Right atrium auricular region (tissue), 2 donors: ENCODE results near the gene CIB2. TPM values are rescaled to one million over a fixed set of nuclear protein-coding genes. Genes with fewer than 3 reads are reported as not detected.

Experiments
- DNase-seq: peaks from one replicate; pipeline ENCODE4 v3.0.0-alpha.2; 2019; ENCODE audit warnings: low spot score
- H3K27ac ChIP-seq, 2 donors: fragments of 200-600 bp; sonication (generic); 1 replicate in 1 of 2; 2 replicates in 1 of 2; pipeline ENCODE4 v1.5.1; 2016 to 2019
- H3K27me3 ChIP-seq, 2 donors: fragments of 200-600 bp; sonication (generic); one replicate each; pipeline versions ENCODE4 v1.5.1 to v1.6.0; 2017 to 2019
- H3K36me3 ChIP-seq: fragments of 200-600 bp; sonication (generic); one replicate; pipeline ENCODE4 v1.5.1; 2016
- H3K4me1 ChIP-seq, 2 donors: fragments of 200-600 bp; sonication (generic); one replicate each; pipeline versions ENCODE4 v1.5.1 to v1.6.0; 2017 to 2019
- H3K4me3 ChIP-seq, 2 donors: fragments of 200-600 bp; sonication (generic); 1 replicate in 1 of 2; 2 replicates in 1 of 2; pipeline ENCODE4 v1.5.1; 2017 to 2019; ENCODE audit warnings: mild to moderate bottlenecking in 1 of 2, moderate library complexity in 1 of 2
- H3K9me3 ChIP-seq, 2 donors: fragments of 200-600 bp; sonication (generic); one replicate each; pipeline ENCODE4 v1.5.1; 2019
- CTCF ChIP-seq, 2 donors: fragments of 200-600 bp; sonication (generic); IDR thresholded peaks; one replicate each; pipeline ENCODE4 v1.5.1; 2019; ENCODE audit warnings: antibody characterized with exemption in 2 of 2
- total RNA-seq, 2 donors: library from RNA; depleted of rRNA; stranded (reverse); fragments of >200 nt; gene quantifications; one replicate each; pipeline ENCODE4 v1.1.0, GENCODE V29; 2016

CIB2 gene
- total RNA-seq, 2 donors from 2014 or later = 37.2 to 38.6 TPM

DNA sequence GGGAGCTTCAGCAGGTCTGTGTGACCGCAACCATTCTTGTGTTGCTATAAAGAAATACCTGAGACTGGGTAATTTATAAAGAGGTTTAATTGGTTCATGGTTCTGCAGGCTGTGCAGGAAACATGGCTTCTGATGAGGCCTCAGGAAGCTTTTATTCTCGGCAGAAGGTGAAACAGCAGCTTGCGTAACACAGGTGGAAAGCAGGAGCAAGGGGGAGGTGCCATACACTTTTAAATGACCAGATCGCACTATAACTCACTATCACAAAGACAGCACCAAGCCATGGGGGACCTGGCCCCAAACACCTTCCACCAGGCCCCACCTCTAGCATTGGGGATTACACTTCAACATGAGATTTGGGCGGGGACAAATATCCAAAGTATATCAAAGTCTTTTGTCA lies 8.3 kb upstream of the CIB2 start:
- DNase-seq = no peak
- Histone ChIP-seq H3K4me1 (no peaks in the 10 kb centered on the region), H3K9me3 (no peaks in the 10 kb centered on the region), H3K27ac (no peak overlapping the region), H3K36me3 (no peaks in the 10 kb centered on the region), H3K4me3 (no peak overlapping the region), H3K27me3 (no peaks in the 10 kb centered on the region)
- TF ChIP-seq CTCF (IDR thresholded peaks at IDR 0.05) = no peak

GRCh38 chr15:78133801-78134200 lies 2.6 kb upstream of the CIB2 start:
- TF ChIP-seq CTCF (IDR thresholded peaks at IDR 0.05) = no peak
- no peak overlapping the region for H3K4me3 ChIP-seq
- H3K9me3 ChIP-seq = no peaks in the 10 kb centered on the region
- DNase-seq = no peak
- no peak overlapping the region for H3K27ac ChIP-seq
- H3K4me1 ChIP-seq = peaks cover 0 to 20% of the 10 kb centered on the region in 2 donors
- H3K36me3 ChIP-seq = no peaks in the 10 kb centered on the region
- no peaks in the 10 kb centered on the region for H3K27me3 ChIP-seq

DNA sequence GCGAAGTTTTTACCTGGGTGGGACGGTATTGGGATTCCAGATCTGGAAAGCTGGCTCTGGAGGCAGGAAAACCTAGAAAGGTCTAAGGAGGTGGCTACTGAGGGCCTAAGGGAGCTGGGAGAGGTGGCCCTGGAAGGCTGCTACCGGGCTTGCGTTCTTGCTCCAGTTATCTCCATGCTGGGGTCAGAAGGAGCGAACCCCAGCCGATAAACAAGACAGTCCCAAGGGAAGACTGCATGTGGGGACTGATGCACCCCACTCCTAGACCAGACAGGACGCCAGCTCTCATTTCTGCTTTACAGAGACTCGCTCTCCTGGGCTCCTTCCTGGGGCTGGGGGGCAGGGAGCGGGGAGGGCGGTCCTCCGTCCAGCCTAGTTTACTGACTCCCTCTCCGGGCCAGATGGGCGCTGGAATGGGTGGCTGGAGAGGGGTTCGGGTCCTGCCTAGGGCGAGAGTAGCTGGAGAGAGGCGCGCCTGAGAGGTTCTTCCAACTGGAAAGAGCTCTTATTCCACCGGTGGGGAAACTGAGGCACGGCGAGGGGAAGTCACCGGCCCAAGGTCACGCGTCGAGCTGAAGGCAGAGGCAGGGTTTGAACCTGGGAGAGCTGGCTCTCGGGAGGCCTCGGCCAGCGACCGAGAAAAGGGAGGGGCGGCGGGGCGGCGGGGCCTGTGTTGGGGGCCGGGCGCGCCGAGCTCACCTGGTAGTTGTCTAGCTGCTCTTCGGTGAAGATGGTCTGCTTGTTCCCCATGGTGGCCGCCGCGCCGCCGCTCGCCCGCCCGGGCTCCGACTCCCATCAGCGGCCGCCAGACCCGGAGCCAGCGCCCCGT lies 565 bp downstream of the CIB2 start:
- Histone ChIP-seq H3K4me3 (peak overlapping the region; percentile 64 to 81), H3K27ac (peak overlapping the region; percentile 89 to 90), H3K27me3 (no peaks in the 10 kb centered on the region), H3K9me3 (no peaks in the 10 kb centered on the region), H3K36me3 (no peaks in the 10 kb centered on the region), H3K4me1 (peaks cover 0 to 21% of the 10 kb centered on the region in 2 donors)
- no peak for TF ChIP-seq CTCF (IDR thresholded peaks at IDR 0.05)
- DNase-seq = no peak

DNA sequence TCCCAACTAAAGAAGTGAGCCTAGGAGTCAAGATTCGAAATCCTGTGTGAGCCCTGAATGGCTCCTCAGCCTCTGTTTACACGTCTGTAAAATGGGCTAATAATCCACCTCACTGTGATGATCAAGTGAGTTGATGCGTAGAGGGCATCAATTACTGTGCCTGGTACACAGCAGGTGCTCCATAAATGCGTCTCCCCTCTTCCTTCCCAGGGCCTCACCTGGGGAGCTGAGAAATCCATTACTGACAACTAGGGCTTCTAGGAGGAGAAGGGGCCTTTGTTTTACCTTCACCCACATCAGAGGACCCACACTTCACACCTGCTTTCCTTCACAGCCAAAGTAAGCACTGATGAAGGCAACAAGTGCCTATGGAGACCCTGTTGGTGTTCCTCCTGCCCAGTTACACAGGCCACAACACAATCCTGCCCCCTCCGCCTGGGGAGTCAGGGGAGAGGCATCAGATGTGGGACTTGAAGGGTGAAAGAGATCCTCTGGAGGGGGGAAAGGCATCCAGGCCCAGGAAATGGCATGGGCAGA lies 1.4 kb downstream of the CIB2 start:
- Histone ChIP-seq H3K4me1 (peaks cover 0 to 21% of the 10 kb centered on the region in 2 donors), H3K36me3 (no peaks in the 10 kb centered on the region), H3K27me3 (no peaks in the 10 kb centered on the region), H3K27ac (peak overlapping the region; percentile 89 to 90), H3K9me3 (no peaks in the 10 kb centered on the region), H3K4me3 (no peak overlapping the region)
- TF ChIP-seq CTCF (IDR thresholded peaks at IDR 0.05) = no peak
- DNase-seq = no peak

GRCh38 chr15:78129077-78129750 lies 2.0 kb downstream of the CIB2 start:
- Histone ChIP-seq H3K4me3 (no peak overlapping the region), H3K27ac (peak overlapping the region; percentile 59 to 89), H3K9me3 (no peaks in the 10 kb centered on the region), H3K4me1 (peaks cover 0 to 21% of the 10 kb centered on the region in 2 donors), H3K27me3 (no peaks in the 10 kb centered on the region), H3K36me3 (no peaks in the 10 kb centered on the region)
- TF ChIP-seq CTCF (IDR thresholded peaks at IDR 0.05) = no peak
- no peak for DNase-seq
